ENCODE data around the gene MAB21L2.

MAB21L2 gene

DNA sequence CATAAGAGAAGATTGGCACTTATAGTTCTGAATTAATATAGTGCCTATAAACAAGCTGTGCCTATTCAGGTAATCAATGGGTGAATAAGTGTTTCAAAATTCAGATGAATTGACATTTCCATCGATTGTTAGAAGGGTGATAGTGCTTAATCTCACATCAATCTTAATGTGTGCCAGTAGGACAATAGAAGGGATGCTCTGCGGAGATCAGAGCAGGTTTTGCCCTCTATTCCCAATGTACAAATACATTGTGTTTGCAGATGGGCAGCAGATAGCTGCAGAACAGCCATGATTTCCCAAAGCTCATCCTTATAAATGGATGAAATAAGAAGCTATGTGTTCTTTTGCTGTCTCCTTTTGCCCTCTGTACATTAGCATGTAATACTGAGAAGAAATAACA lies 7.2 kb downstream of the MAB21L2 start:
- no peak overlapping the region for H3K4me3 ChIP-seq (ENCODE audit: low read length)
- TF ChIP-seq, protein P1, sequence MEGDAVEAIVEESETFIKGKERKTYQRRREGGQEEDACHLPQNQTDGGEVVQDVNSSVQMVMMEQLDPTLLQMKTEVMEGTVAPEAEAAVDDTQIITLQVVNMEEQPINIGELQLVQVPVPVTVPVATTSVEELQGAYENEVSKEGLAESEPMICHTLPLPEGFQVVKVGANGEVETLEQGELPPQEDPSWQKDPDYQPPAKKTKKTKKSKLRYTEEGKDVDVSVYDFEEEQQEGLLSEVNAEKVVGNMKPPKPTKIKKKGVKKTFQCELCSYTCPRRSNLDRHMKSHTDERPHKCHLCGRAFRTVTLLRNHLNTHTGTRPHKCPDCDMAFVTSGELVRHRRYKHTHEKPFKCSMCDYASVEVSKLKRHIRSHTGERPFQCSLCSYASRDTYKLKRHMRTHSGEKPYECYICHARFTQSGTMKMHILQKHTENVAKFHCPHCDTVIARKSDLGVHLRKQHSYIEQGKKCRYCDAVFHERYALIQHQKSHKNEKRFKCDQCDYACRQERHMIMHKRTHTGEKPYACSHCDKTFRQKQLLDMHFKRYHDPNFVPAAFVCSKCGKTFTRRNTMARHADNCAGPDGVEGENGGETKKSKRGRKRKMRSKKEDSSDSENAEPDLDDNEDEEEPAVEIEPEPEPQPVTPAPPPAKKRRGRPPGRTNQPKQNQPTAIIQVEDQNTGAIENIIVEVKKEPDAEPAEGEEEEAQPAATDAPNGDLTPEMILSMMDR (conservative IDR thresholded peaks at IDR 0.05; ENCODE audit: low read depth, low read length): no peak
- DNase-seq (ENCODE audit: low read depth): no peak

DNA sequence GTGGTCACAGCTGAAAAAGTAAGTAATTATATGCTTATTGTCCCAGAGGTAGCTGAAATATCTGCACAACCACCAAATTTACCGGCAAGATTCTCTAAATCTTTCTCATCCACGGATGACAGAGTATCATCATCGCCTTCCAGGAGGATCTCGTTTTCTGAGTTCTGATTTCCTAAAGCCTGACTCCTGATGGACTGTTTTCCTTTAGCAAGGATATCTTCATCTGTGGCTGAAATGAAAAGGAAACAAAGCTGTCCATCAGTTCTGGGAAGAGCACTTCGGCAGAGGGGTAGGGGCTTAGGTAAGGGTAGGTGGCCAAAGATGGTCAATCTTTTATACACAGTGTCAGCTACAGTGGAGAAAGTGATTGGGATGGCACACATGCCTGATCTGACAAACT lies 8.7 kb downstream of the MAB21L2 start:
- H3K4me3 ChIP-seq (ENCODE audit: low read length): no peak overlapping the region
- no peak for DNase-seq (ENCODE audit: low read depth)
- TF ChIP-seq, protein P1 (conservative IDR thresholded peaks at IDR 0.05; ENCODE audit: low read depth, low read length): no peak

DNA sequence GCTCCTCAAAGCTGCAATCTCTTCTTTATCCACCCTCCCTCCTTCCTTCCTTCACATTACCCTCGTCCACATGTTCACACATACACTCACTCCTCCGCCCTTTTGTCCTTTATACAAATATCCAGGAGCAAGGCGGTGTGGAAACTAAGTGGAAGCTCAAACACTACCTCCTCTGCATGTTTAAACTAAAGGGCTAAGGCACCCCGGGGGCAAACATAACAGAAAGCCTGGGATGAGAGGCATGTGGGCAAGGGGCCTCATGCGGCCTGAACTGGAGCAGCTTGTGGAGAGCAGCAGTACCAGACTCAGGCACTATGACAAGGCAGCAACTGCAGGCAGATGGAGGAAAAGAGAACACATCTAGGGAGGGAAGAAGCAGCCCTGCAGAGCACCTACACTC lies 9.5 kb downstream of the MAB21L2 start:
- DNase-seq (ENCODE audit: low read depth): no peak
- TF ChIP-seq, protein P1 (conservative IDR thresholded peaks at IDR 0.05; ENCODE audit: low read depth, low read length): no peak
- H3K4me3 ChIP-seq (ENCODE audit: low read length): no peak overlapping the region

DNA sequence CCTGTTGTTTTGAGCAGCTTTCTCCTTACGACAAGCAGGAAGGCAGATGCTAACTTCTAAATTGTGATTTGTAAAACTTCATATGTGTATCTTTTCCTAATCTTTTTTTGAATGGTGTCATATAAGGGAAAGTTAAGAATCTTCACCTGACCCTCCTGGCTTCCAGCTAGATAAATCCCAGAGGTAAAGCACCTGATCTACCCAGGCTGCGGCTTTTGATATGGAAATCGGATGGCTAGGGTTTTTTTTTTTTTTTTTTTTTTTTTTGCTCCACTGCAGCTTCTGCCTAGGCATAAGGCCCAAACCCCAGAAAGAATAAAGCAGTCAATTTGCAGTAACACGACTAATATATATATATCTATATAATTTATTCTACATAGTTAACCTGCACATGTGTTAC lies 10.0 kb downstream of the MAB21L2 start:
- TF ChIP-seq, protein P1 (conservative IDR thresholded peaks at IDR 0.05; ENCODE audit: low read depth, low read length): no peak

DNA sequence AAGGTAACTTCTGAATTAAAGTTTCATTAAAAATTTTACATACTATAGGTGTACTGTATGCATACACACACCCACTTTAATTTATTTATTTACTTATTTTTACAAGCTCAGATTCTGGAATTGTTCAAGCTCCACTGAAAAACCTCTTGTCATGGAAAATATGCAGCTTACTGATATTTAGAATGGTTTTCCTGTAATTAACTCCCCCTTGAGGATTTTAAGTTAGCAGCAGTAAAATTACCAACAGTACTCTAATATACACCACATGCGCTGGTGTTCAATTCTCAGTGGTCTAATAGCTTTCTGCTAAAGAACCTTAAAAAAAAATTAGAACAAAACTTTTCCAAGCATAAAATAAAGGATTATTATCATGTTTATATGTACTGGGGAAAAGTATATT lies 12.0 kb downstream of the MAB21L2 start:
- no peak for DNase-seq (ENCODE audit: low read depth)
- no peak overlapping the region for H3K4me3 ChIP-seq (ENCODE audit: low read length)
- TF ChIP-seq, protein P1 (conservative IDR thresholded peaks at IDR 0.05; ENCODE audit: low read depth, low read length): peak; percentile 42

More for the DNA sequence above, 10.0 kb downstream of the MAB21L2 start:
- no peak overlapping the region for H3K4me3 ChIP-seq (ENCODE audit: low read length)
- DNase-seq (ENCODE audit: low read depth): no peak

DNA sequence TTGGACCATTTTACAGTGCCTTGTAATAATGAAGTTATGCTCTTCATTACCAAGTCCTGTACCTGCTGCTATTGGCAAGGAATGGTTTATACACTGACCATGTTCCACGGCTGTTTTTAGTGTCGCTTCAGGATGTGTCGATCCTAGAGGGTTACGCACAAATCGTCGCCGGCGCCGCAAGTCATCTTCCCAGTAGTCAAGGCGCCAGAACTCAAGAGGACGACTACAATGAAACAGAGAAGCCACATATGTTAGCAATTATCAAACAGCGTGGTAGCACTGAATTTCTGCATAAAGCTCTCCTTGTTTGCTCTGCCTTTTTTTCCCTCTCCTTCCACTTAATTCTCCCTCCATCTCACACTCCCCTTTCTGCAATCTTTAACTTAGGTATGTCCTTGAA lies 17.0 kb downstream of the MAB21L2 start:
- no peak overlapping the region for H3K4me3 ChIP-seq (ENCODE audit: low read length)
- DNase-seq (ENCODE audit: low read depth): no peak
- TF ChIP-seq, protein P1 (conservative IDR thresholded peaks at IDR 0.05; ENCODE audit: low read depth, low read length): no peak

DNA sequence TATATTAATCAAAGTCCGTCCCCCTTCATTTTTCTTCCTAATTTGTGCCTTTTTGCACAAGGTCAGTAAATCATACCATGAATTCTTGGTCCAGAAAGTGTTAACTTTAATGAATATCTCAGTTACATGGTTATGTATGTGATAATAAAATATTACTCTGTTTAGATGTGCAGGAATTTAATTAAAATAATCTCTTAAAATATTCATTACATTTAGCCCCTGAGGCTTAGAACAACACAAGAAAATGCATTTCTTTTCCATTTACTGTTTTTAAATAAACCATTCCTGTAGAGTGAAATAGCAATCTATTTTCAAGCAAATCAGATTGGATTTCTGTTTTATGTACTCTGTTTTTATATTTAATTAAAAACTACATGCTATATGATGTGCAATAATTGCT lies 17.6 kb downstream of the MAB21L2 start:
- TF ChIP-seq, protein P1 (conservative IDR thresholded peaks at IDR 0.05; ENCODE audit: low read depth, low read length): no peak
- H3K4me3 ChIP-seq (ENCODE audit: low read length): no peak overlapping the region
- DNase-seq (ENCODE audit: low read depth): no peak
